ENCODE measurements around the gene RHCE. TPM values are rescaled to one million over a fixed set of nuclear protein-coding genes. Genes with fewer than 3 reads are reported as not detected.
"Not testable (repeated sequence)": the region's sequence is repeated elsewhere in the genome, so short reads cannot be mapped to it uniquely, and the experiment has no call there.

Gene RHCE
- total RNA-seq, 1 donor from 2014 or later, result 0.58 TPM

- ATAC-seq, result peak; percentile 89
- peak; percentile 34 for TF ChIP-seq CTCF (IDR thresholded peaks at IDR 0.05)
- H3K27ac ChIP-seq; H3K4me3 ChIP-seq; H3K4me1 ChIP-seq; H3K27me3 ChIP-seq; H3K36me3 ChIP-seq; H3K9me3 ChIP-seq; intact Hi-C loops (cut with DNase I); DNase-seq: not testable (repeated sequence)
Observed at GRCh38 chr1:25402947-25403803, 17.4 kb downstream of the RHCE start.

GRCh38 chr1:25398079-25398478, 22.5 kb downstream of the RHCE start:
- H3K4me3 ChIP-seq; intact Hi-C loops (cut with DNase I); DNase-seq; H3K9me3 ChIP-seq; H3K27ac ChIP-seq; H3K36me3 ChIP-seq; H3K4me1 ChIP-seq; ATAC-seq; H3K27me3 ChIP-seq: not testable (repeated sequence)

GRCh38 chr1:25397549-25397948, 23.1 kb downstream of the RHCE start:
- H3K36me3 ChIP-seq; H3K27ac ChIP-seq; DNase-seq; H3K9me3 ChIP-seq; intact Hi-C loops (cut with DNase I); H3K4me1 ChIP-seq; H3K4me3 ChIP-seq; ATAC-seq; H3K27me3 ChIP-seq: not testable (repeated sequence)

GRCh38 chr1:25392841-25393240, 27.8 kb downstream of the RHCE start:
- Histone ChIP-seq H3K27me3 (no peaks in the 10 kb centered on the region), H3K4me3 (no peak overlapping the region), H3K36me3 (no peaks in the 10 kb centered on the region), H3K9me3 (no peaks in the 10 kb centered on the region), H3K27ac (no peak overlapping the region), H3K4me1 (no peaks in the 10 kb centered on the region)
- ATAC-seq (no peak), DNase-seq (no peak)
- intact Hi-C loops (cut with DNase I), result no loop called here
- TF ChIP-seq CTCF (IDR thresholded peaks at IDR 0.05), result no peak

- H3K36me3 ChIP-seq; ATAC-seq; intact Hi-C loops (cut with DNase I); H3K4me3 ChIP-seq; H3K9me3 ChIP-seq; H3K4me1 ChIP-seq; H3K27ac ChIP-seq; DNase-seq; H3K27me3 ChIP-seq: not testable (repeated sequence)
Observed at GRCh38 chr1:25389721-25390120, 30.9 kb downstream of the RHCE start.

- DNase-seq; H3K27me3 ChIP-seq; H3K36me3 ChIP-seq; H3K4me3 ChIP-seq; intact Hi-C loops (cut with DNase I); ATAC-seq; H3K27ac ChIP-seq; H3K4me1 ChIP-seq; H3K9me3 ChIP-seq: not testable (repeated sequence)
Observed at GRCh38 chr1:25388691-25389090, 31.9 kb downstream of the RHCE start.

GRCh38 chr1:25387096-25387495, 33.5 kb downstream of the RHCE start:
- H3K4me1 ChIP-seq; H3K36me3 ChIP-seq; H3K4me3 ChIP-seq; H3K27ac ChIP-seq; ATAC-seq; DNase-seq; H3K27me3 ChIP-seq; H3K9me3 ChIP-seq; intact Hi-C loops (cut with DNase I): not testable (repeated sequence)

- H3K27ac ChIP-seq; H3K4me1 ChIP-seq; H3K36me3 ChIP-seq; intact Hi-C loops (cut with DNase I); H3K9me3 ChIP-seq; H3K27me3 ChIP-seq; H3K4me3 ChIP-seq; DNase-seq: not testable (repeated sequence)
- peak; percentile 77 for ATAC-seq
Observed at GRCh38 chr1:25383875-25384274, 36.8 kb downstream of the RHCE start.

- H3K36me3 ChIP-seq; DNase-seq; H3K27ac ChIP-seq; H3K9me3 ChIP-seq; H3K4me3 ChIP-seq; intact Hi-C loops (cut with DNase I); H3K27me3 ChIP-seq; ATAC-seq; H3K4me1 ChIP-seq: not testable (repeated sequence)
Observed at GRCh38 chr1:25383090-25383489, 37.5 kb downstream of the RHCE start.

- H3K27me3 ChIP-seq; H3K36me3 ChIP-seq; ATAC-seq; H3K27ac ChIP-seq; intact Hi-C loops (cut with DNase I); H3K9me3 ChIP-seq; H3K4me3 ChIP-seq; H3K4me1 ChIP-seq; DNase-seq: not testable (repeated sequence)
Observed at GRCh38 chr1:25382543-25382942, 38.1 kb downstream of the RHCE start.

- H3K36me3 ChIP-seq; H3K27me3 ChIP-seq; DNase-seq; H3K4me1 ChIP-seq; H3K27ac ChIP-seq; H3K9me3 ChIP-seq; ATAC-seq; intact Hi-C loops (cut with DNase I); H3K4me3 ChIP-seq: not testable (repeated sequence)
Observed at GRCh38 chr1:25378367-25378766, 42.3 kb downstream of the RHCE start.

GRCh38 chr1:25371757-25372156, 48.9 kb downstream of the RHCE start:
- intact Hi-C loops (cut with DNase I), result not testable (repeated sequence)

More at GRCh38 chr1:25371757-25372156, 48.9 kb downstream of the RHCE start:
- not testable (repeated sequence) for DNase-seq, H3K36me3 ChIP-seq, H3K9me3 ChIP-seq, H3K4me3 ChIP-seq, H3K27ac ChIP-seq, H3K27me3 ChIP-seq, ATAC-seq, H3K4me1 ChIP-seq
